ENCODE measurements around the gene SDHB.

- no peak for TF ChIP-seq CTCF (IDR thresholded peaks at IDR 0.05)
- no peak for TF ChIP-seq POLR2A (IDR thresholded peaks at IDR 0.05)
Observed at GRCh38 chr1:17067465-17068240, 13.8 kb upstream of the SDHB start.

All from ovary (tissue), 3 donors.